Upper lobe of left lung (tissue), 4 donors: ENCODE measurements around the gene NR3C1.

Source experiments
- EP300 ChIP-seq, 4 donors: sonication (generic); formaldehyde crosslinking; IDR thresholded peaks; one replicate each; pipeline ENCODE4 v1.5.1; 2017; ENCODE audit warnings: antibody characterized with exemption in 4 of 4, control low read depth in 2 of 4
- POLR2A ChIP-seq, 4 donors: fragments of 450-650 bp; IDR thresholded peaks; one replicate each; pipeline ENCODE4 v1.5.1; 2016 to 2017; ENCODE audit warnings: antibody characterized with exemption in 4 of 4, mild to moderate bottlenecking in 2 of 4
- POLR2AphosphoS5 ChIP-seq, 2 donors: sonication (generic); formaldehyde crosslinking; IDR thresholded peaks; one replicate each; pipeline ENCODE4 v1.5.1; 2017; ENCODE audit warnings: antibody characterized with exemption in 2 of 2
- TF ChIP-seq, protein P1 (sequence below), 6 experiments: fragments of 450-650 bp in 4 of 6; fragments of 200-600 bp in 2 of 6; sonication (generic) in 2 of 6; IDR thresholded peaks; one replicate each; pipeline ENCODE4 v1.5.1; 2016 to 2019; ENCODE audit warnings: antibody characterized with exemption in 6 of 6

DNA sequence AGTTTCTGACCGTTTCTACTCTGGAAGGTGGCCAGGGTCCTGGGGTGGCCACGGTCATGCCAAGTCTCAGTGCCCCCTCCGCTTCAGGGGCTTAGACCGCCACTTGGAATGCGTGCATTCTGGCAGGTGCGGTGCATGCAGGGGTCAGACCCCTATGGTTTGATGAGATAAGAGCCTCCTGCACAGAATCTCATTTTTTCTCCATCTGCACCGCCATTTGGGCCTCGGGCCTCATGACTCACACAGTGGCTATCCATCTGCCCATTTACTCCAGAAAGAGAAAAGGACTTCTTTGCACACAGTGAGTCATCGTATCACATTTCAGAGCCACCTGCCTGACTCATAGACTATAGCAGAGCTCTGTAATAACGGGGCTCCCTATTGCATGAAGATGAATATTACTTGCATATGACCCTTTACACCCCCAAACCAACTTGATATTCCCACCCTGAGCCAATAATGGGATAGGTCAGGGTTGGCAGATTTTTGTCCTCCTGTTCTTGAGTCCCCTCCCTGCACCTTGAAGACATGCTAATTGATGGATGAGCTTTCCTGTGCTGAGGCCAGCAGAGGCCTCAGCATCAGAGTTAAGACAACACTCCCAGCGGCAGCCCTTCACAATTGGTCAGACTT is 157.4 kb downstream of the NR3C1 start:
- TF ChIP-seq, protein P1, sequence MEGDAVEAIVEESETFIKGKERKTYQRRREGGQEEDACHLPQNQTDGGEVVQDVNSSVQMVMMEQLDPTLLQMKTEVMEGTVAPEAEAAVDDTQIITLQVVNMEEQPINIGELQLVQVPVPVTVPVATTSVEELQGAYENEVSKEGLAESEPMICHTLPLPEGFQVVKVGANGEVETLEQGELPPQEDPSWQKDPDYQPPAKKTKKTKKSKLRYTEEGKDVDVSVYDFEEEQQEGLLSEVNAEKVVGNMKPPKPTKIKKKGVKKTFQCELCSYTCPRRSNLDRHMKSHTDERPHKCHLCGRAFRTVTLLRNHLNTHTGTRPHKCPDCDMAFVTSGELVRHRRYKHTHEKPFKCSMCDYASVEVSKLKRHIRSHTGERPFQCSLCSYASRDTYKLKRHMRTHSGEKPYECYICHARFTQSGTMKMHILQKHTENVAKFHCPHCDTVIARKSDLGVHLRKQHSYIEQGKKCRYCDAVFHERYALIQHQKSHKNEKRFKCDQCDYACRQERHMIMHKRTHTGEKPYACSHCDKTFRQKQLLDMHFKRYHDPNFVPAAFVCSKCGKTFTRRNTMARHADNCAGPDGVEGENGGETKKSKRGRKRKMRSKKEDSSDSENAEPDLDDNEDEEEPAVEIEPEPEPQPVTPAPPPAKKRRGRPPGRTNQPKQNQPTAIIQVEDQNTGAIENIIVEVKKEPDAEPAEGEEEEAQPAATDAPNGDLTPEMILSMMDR (IDR thresholded peaks at IDR 0.05): no peak
- TF ChIP-seq POLR2A (IDR thresholded peaks at IDR 0.05) (no peak), POLR2AphosphoS5 (IDR thresholded peaks at IDR 0.05) (no peak), EP300 (IDR thresholded peaks at IDR 0.05) (no peak)
